GM19452 (cell line): Measurements from ENCODE around the gene TBL3.

ENCODE experiments used
- ATAC-seq: cut with Tn5 transposase; IDR thresholded peaks from one replicate; pipeline ENCODE4 v1.9.1; 2021; ENCODE audit not compliant: unreplicated experiment

The TBL3 gene

DNA sequence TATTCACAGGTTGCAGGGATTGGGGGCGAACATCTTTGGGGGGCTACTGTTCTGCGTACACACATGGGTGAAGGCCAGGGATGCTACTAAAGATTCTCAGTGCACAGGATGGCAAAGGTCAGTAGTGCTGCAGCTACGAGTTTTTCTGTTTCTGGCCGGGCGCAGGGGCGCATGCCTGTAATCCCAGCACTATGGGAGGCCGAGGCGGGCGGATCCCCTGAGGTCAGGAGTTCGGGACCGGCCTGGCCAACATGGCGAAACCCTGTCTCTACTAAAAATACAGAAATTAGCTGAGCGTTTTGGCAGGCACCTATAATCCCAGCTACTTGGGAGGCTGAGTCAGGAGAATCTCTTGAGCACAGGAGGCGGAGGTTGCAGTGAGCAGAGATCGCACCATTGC is 41.7 kb downstream of the TBL3 start:
- no peak for ATAC-seq

DNA sequence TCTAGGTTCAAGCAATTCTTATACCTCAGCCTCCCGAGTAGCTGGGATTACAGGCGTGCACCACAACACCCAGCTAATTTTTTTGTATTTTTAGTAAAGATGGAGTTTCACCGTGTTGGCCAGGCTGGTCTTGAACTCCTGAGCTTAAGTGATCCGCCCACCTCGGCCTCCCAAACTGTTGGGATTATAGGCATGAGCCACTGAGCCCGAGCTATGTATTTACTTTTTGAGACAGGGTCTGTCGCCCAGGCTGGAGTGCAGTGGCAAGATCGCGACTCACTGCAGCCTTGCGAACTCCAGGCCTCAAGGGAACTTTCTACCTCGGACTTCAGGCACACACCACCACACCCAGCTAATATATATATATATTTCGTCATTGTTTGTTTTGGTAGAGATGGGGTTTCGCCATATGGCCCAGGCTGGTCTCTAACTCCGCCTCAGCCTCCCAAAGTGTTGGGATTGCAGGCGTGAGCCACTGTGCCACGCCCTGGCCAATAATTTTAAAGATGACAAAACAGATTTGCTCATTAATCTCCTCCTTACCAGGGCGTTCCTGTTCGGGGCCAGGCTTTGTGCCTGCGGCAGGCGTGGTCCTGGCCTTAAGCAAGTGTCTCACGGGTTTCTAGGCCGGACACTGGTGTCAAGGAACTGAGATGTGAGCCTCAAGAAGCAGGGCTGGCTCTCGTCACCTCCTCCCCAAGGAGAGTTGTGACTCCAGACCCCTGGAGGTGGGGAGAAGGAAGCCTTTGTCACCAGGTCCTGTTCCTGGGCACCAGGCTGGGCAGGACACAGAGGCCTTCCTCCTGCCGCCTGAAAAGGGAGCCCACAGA is 43.5 kb downstream of the TBL3 start:
- ATAC-seq: no peak

DNA sequence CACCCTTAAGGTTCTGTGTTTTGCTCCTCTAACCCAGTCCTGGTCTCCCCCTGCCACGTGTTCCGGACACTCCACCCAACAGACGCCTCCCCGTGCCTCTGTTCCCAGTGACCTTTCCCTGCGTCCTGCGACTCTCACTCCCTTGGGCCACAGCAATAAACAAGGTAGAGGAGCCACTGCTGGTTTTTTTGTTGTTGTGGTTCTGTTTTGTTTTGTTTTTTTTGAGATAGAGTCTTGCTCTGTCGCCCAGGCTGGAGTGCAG is 44.0 kb downstream of the TBL3 start:
- no peak for ATAC-seq

DNA sequence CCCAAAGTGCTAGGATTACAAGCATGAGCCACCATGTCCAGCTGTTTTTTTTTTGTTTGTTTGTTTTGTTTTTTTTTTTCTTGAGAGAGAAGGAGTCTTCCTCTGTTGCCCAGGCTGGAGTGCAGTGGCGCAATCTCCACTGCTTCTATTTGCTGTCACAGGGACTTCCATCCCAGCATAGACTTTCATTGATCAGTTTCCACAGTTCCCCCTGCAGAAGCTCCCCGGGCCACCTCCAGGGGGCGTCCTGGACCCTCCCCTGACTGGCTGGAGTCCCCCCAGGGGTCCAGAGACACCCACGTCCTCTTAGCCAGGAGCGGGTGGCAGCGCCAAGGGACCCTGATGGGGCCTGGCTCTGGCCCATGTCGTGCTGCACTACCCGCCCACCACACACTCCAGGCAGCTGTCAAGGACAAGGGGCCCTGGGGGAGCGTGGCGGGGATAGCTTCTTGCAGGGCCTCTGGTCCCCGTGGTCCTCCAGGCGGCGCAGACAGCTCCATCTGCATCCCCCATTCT is 44.6 kb downstream of the TBL3 start:
- ATAC-seq: no peak

DNA sequence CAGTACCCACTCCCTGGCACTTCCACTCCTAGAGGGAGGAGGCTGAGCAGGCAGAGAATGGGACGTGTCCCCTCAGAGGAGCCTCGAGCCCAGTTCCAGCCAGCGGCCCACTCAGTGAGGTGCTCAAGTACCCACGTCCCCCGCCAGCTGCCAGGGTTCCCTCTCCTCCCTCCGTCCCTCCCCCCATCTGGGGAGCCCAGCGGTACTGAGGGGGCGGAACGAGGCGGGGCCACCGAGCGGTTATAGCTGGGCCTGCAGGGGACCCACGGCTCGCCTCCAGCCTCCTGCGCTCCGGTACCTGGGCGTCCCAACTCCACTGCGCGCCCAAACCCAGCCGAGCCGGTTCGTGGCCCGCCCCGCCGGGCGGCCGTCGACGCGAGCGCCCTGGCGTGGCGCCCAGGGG is 47.7 kb downstream of the TBL3 start, which contains the start of gene NPW:
Gene NPW, plus strand, starts transcription at position 268 of the 403 bp plus-strand sequence.
- ATAC-seq: no peak

GRCh38 chr16:2019921-2020831 is 48.3 kb downstream of the TBL3 start:
- no peak for ATAC-seq

- ATAC-seq: peak; percentile 12
Measured at GRCh38 chr16:2022723-2023091, 50.9 kb downstream of the TBL3 start.

GRCh38 chr16:2023092-2024031 is 51.5 kb downstream of the TBL3 start:
- ATAC-seq: peak; percentile 76

DNA sequence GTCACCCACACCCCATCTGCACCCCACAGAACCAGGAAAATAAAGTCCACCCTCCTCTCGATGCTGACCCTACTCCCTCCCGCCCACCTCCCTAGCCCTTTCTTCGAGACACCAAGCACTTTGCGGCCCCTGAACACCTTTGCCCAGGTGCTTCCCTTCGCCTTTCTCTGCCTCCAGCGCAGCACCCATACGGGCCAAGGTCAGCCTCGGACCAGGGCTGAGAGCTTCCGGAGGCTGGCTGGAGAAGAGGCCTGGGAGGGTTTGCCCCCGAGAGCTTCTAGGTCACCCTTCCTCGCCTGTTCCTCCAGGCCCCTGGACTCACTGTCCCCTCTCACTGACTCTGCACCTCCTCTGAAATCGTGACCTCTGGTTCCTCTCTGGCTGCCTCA is 52.2 kb downstream of the TBL3 start:
- ATAC-seq: no peak

DNA sequence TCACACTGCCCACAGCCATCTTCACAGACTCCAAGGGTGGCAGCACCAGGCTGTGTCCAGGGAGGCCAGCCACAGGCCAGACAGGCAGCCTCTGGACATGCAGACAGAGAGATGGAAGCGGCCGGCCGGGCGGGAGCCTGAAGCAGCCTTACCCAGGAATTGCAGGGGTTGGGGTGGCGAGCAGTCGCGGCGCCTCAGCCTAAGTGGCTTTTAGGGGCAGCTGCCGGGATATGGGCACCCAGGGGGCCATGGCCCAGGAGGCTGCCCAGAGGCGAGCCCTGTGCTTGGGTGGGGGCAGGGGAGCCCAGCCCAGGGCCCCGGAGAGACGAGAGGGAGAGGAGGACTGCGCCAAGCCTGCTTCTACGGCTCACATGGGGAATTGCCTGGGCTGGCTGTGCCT is 53.4 kb downstream of the TBL3 start:
- no peak for ATAC-seq

DNA sequence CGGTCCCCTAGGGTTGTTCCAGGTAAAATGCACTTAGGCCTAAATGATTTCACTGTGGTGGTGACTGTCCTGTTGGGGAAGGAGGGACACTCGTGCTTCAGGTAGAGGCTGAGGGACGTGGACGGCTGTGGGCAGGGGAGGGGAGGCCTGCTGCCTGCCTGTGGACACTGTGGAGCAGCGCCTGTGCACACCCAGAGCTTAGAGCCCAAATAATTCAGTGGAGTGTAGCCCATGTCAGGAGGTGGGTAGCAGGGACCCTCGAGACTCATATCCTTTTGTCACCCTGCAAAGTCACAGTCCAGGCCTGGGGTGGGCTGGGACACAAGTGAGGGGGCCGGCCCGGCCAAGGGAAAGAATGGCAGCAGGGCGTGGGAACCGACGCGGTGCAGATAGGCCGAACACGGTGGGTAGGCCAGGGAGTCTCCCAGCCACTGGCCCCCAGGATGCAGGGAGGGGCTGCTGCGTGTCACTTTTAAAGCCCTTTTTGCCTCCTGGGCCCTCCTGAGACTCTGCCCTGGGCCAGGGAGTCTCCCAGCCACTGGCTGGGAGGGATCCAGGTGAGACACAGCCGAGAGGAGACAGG is 54.1 kb downstream of the TBL3 start:
- no peak for ATAC-seq

GRCh38 chr16:2026461-2027023 is 54.7 kb downstream of the TBL3 start, which contains the start of gene NHERF2:
Gene NHERF2, plus strand, starts transcription at chr16:2026902. Its CDS starts 104 bp downstream, at chr16:2027006.
- ATAC-seq: no peak

- ATAC-seq: no peak
Measured at GRCh38 chr16:2027024-2028010, 55.5 kb downstream of the TBL3 start.

- ATAC-seq: no peak
Measured at GRCh38 chr16:2028146-2028545, 56.3 kb downstream of the TBL3 start.

DNA sequence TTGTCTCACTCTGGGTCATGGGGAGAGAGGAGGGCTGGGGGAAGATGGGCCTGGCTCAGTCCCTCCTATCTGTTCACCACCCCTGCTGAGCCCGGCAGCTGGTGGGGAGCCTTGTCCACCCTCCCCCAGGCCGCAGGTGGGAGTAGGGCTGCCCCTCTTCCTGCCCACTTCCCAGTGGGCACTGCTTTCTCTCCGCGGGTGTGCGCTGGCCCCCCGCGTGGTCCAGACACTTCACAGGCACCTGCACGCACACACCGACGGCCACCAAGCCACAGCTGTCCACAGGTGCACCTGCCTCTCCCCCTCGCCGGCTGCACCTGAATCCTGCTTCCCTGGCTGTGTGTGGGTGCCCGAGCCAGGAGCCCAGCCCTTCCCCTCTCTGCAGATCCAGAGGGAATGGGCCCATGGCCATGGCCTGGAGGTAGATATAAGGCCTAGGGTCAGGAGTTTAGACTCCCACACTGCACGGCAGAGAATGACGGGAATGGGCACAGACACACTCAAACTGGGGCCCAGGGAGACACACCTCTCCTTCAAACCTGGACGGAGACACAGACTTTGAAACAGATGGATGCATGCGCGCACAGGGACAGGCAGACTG is 56.9 kb downstream of the TBL3 start:
- ATAC-seq: no peak

GRCh38 chr16:2029350-2029749 is 57.5 kb downstream of the TBL3 start:
- no peak for ATAC-seq

DNA sequence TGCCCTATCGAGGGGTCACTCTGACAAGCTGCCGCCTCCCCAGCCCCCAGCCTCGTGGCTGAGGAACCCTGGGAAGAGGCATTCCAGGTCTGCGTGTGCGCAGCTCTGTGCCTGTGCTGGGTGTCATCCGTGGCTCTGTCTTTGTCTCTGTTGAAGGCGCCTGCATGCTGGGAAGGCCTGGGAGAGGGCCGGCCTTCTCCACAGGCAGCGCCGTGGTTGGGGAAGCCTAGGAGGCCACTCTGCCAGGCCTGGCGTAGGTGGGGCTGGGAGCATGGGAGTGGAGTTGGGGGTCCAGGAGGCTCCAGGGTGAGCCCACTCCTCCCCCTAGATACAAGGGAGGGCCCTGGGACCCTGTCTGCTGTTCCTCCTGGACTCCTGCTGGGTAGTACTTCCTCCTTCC is 58.2 kb downstream of the TBL3 start:
- ATAC-seq: no peak

DNA sequence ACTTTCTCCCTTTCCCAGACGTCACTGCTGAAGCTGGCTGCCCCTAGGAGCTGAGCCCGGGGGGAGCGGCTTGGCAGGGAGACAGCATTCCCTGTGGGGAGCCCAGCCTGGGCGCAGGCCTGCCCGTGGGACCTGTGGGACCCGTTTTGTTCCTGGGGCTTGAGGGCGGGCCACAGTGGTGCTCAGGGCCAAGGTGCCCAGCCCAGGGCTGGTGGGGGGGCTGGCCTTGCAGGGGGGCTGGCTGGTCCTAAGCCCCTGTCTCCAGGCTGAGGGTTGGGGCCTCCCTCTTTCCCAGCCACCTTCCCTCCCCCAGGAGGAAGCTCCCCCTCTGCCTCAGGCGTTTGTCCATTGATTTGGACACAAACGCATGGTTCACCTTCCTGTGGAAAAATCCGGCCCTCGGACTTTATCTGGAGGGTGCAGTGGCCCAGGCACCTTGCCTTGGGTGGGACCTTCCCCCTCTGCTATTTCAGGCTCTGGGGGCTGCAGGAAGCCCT is 59.3 kb downstream of the TBL3 start:
- no peak for ATAC-seq
